K562 (cell line): ENCODE measurements around the gene BCL2L1. TPM values are rescaled to one million over a fixed set of nuclear protein-coding genes. Genes with fewer than 3 reads are reported as not detected.
A peak's percentile ranks its signal among the peaks of the same experiment; 100 is the strongest.

Experiments used
- CEBPB ChIP-seq: fragments of 450-650 bp; IDR thresholded peaks from 2 replicates; pipeline ENCODE4 v1.6.1; 2016; ENCODE audit warnings: missing genetic modification characterization, missing compliant biosample characterization
- E2F3 ChIP-seq: fragments of 250-450 bp; sonication (Bioruptor Pico); IDR thresholded peaks from 2 replicates; pipeline ENCODE4 v1.4.0; 2020; ENCODE audit warnings: mild to moderate bottlenecking
- ESRRA ChIP-seq: fragments of 450-650 bp; IDR thresholded peaks from 2 replicates; pipeline ENCODE4 v1.6.1; 2014; ENCODE audit warnings: low read depth, mild to moderate bottlenecking, moderate library complexity, borderline replicate concordance
- GTF2E2 ChIP-seq: fragments of 200-800 bp; sonication (Bioruptor generic); IDR thresholded peaks from 2 replicates; pipeline ENCODE4 v1.6.1; 2016; ENCODE audit warnings: missing genetic modification characterization, missing compliant biosample characterization
- KDM1A ChIP-seq, 2 experiments: fragments of 450-650 bp; IDR thresholded peaks; 2 replicates each; pipeline ENCODE4 v1.6.1; 2016; ENCODE audit warnings: mild to moderate bottlenecking in 2 of 2
- KLF6 ChIP-seq: fragments of 250-450 bp; sonication (Bioruptor Pico); IDR thresholded peaks from 2 replicates; pipeline ENCODE4 v1.4.0; 2020; ENCODE audit warnings: mild to moderate bottlenecking, moderate library complexity, borderline replicate concordance
- POLR2AphosphoS2 ChIP-seq: IDR thresholded peaks from 2 replicates; pipeline ENCODE4 v1.6.1; 2012; ENCODE audit warnings: low read length, improper control_type of control experiment
- POLR2H ChIP-seq: IDR thresholded peaks from 2 replicates; pipeline ENCODE4 v1.6.1; 2016; ENCODE audit warnings: missing genetic modification characterization, low read depth, mild to moderate bottlenecking, control low read depth, missing compliant biosample characterization, moderate library complexity
- SP1 ChIP-seq: sonication (generic); formaldehyde crosslinking; IDR thresholded peaks from 2 replicates; pipeline ENCODE4 v1.8.1; 2022; ENCODE audit warnings: mild to moderate bottlenecking, missing genetic modification reagents
- TAF9B ChIP-seq: fragments of 450-650 bp; IDR thresholded peaks from 2 replicates; pipeline ENCODE4 v1.6.1; 2018; ENCODE audit warnings: mild to moderate bottlenecking; ENCODE audit not compliant: partially characterized antibody
- TOE1 ChIP-seq, 2 experiments: fragments of 450-650 bp in 1 of 2; sonication (generic) in 1 of 2; formaldehyde crosslinking in 1 of 2; IDR thresholded peaks; 2 replicates each; pipeline versions ENCODE4 v1.7.1 to v1.8.0; 2016 to 2022; ENCODE audit warnings: borderline replicate concordance in 2 of 2, mild to moderate bottlenecking in 2 of 2, antibody characterized with exemption in 1 of 2, inconsistent platforms in 1 of 2, low read depth in 1 of 2, missing genetic modification reagents in 1 of 2, moderate library complexity in 1 of 2
- TRIM28 ChIP-seq: fragments of 450-650 bp; IDR thresholded peaks from 2 replicates; pipeline ENCODE4 v1.6.1; 2017
- ZBTB17 ChIP-seq: fragments of 450-650 bp; formaldehyde crosslinking; IDR thresholded peaks from 2 replicates; pipeline ENCODE4 v1.4.0; 2020; ENCODE audit warnings: mild to moderate bottlenecking
- polyA plus RNA-seq, 8 experiments: library from polyadenylated mRNA; depleted of rRNA in 4 of 8; stranded (reverse) in 5 of 8; unstranded in 3 of 8; fragments of >200 nt; fragmentation: Nextera tagmentation in 2 of 8; fragmentation: Illumina TruSeq in 1 of 8; extraction: Ambion mirVana in 2 of 8; extraction: Trizol in 1 of 8; gene quantifications; 2 replicates each; pipeline versions ENCODE4 v1.2.1 to v1.2.3, GENCODE V29; 2011 to 2014; ENCODE audit warnings: inconsistent platforms in 1 of 8, missing spikeins in 1 of 8
- total RNA-seq, 7 experiments: library from RNA; depleted of rRNA in 6 of 7; stranded (reverse); fragments of >200 nt in 6 of 7; fragmentation: Illumina TruSeq in 2 of 7; extraction: Trizol in 2 of 7; gene quantifications; 2 replicates each; pipeline versions ENCODE4 v1.2.1 to v1.2.3, GENCODE V29; 2011 to 2021; ENCODE audit warnings: low replicate concordance in 1 of 7
- TF ChIP-seq, protein P1 (sequence below): sonication (generic); formaldehyde crosslinking; IDR thresholded peaks from 2 replicates; pipeline ENCODE4 v1.9.0; 2022; ENCODE audit warnings: mild to moderate bottlenecking, missing genetic modification reagents
- TF ChIP-seq, protein P2 (sequence below): sonication (generic); formaldehyde crosslinking; IDR thresholded peaks from 2 replicates; pipeline ENCODE4 v1.8.0; 2022; ENCODE audit warnings: mild to moderate bottlenecking, missing genetic modification reagents
- TF ChIP-seq, protein P3 (sequence below): fragments of 450-650 bp; IDR thresholded peaks from 2 replicates; pipeline ENCODE4 v1.6.1; 2016
- TF ChIP-seq, protein P4 (sequence below): fragments of 250-450 bp; sonication (Bioruptor Pico); IDR thresholded peaks from 2 replicates; pipeline ENCODE4 v1.9.0; 2021; ENCODE audit warnings: mild to moderate bottlenecking
- TF ChIP-seq, protein P5 (sequence below), 2 experiments: IDR thresholded peaks; 2 replicates each; pipeline ENCODE4 v1.6.1; 2012; ENCODE audit warnings: improper control_type of control experiment in 2 of 2, low read depth in 2 of 2, low read length in 2 of 2, borderline replicate concordance in 1 of 2

Gene BCL2L1
- total and polyA plus RNA-seq, 9 of the 15 experiments (the other 6 are each of a cell fraction or from before 2014, with no cell fraction given) = 3.3 to 182 (median 120) TPM

DNA sequence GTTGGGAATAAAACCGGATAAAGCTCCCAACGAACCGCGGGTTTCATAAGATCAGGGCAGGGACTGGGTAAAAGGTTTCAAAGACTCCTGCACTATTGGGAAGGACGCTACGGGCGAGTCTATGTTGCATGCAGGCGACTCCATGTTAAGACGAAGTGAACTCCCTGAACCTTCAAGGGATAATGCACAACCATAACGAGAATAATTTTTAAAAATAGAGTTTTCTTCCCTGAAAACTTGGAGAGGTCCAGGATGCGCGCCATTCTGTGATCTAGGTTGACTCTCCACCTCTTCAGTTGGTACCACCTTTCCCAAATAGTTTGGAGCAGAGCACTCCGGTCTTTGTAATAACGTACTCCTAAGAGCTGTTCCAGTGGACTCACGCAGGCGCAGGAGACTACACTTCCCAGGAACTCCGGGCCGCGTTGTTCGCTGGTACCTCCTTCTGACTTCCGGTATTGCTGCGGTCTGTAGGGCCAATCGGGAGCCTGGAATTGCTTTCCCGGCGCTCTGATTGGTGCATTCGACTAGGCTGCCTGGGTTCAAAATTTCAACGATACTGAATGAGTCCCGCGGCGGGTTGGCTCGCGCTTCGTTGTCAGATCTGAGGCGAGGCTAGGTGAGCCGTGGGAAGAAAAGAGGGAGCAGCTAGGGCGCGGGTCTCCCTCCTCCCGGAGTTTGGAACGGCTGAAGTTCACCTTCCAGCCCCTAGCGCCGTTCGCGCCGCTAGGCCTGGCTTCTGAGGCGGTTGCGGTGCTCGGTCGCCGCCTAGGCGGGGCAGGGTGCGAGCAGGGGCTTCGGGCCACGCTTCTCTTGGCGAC is 16.3 kb upstream of the BCL2L1 start, which contains the start of gene TPX2 (continued):
- TF ChIP-seq POLR2H (peak; percentile 87), KDM1A (IDR thresholded peaks at IDR 0.05) (no peak), TRIM28 (0 out of 2 replicates have a peak, but pooled peaks have one; percentile 46), TAF9B (peak; percentile 71), SP1 (CRISPR knock-in tag) (peak; percentile 42; the same call in 1 of the 2 replicates), GTF2E2 (tag) (peak; percentile 54; the same call in 1 of the 2 replicates), CEBPB (tag) (peak; percentile 24; the same call in 1 of the 2 replicates), TOE1 (IDR thresholded peaks at IDR 0.05; ENCODE audit: borderline replicate concordance) (peak; percentile 79; the same call in 1 of the 2 replicates), TOE1 (CRISPR knock-in tag; IDR thresholded peaks at IDR 0.05; ENCODE audit: borderline replicate concordance, low read depth) (no peak), E2F3 (0 out of 2 replicates have a peak, but pooled peaks have one; percentile 56), POLR2AphosphoS2 (no peak), ESRRA (peak; percentile 10; the same call in 1 of the 2 replicates), ZBTB17 (CRISPR knock-in tag) (0 out of 2 replicates have a peak, but pooled peaks have one; percentile 57), KLF6 (no peak)
- TF ChIP-seq, protein P1, sequence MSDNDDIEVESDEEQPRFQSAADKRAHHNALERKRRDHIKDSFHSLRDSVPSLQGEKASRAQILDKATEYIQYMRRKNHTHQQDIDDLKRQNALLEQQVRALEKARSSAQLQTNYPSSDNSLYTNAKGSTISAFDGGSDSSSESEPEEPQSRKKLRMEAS (CRISPR knock-in tag) = peak; percentile 65; the same call in 1 of the 2 replicates
- TF ChIP-seq, protein P2, sequence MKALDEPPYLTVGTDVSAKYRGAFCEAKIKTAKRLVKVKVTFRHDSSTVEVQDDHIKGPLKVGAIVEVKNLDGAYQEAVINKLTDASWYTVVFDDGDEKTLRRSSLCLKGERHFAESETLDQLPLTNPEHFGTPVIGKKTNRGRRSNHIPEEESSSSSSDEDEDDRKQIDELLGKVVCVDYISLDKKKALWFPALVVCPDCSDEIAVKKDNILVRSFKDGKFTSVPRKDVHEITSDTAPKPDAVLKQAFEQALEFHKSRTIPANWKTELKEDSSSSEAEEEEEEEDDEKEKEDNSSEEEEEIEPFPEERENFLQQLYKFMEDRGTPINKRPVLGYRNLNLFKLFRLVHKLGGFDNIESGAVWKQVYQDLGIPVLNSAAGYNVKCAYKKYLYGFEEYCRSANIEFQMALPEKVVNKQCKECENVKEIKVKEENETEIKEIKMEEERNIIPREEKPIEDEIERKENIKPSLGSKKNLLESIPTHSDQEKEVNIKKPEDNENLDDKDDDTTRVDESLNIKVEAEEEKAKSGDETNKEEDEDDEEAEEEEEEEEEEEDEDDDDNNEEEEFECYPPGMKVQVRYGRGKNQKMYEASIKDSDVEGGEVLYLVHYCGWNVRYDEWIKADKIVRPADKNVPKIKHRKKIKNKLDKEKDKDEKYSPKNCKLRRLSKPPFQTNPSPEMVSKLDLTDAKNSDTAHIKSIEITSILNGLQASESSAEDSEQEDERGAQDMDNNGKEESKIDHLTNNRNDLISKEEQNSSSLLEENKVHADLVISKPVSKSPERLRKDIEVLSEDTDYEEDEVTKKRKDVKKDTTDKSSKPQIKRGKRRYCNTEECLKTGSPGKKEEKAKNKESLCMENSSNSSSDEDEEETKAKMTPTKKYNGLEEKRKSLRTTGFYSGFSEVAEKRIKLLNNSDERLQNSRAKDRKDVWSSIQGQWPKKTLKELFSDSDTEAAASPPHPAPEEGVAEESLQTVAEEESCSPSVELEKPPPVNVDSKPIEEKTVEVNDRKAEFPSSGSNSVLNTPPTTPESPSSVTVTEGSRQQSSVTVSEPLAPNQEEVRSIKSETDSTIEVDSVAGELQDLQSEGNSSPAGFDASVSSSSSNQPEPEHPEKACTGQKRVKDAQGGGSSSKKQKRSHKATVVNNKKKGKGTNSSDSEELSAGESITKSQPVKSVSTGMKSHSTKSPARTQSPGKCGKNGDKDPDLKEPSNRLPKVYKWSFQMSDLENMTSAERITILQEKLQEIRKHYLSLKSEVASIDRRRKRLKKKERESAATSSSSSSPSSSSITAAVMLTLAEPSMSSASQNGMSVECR = peak; percentile 63
- TF ChIP-seq, protein P3, sequence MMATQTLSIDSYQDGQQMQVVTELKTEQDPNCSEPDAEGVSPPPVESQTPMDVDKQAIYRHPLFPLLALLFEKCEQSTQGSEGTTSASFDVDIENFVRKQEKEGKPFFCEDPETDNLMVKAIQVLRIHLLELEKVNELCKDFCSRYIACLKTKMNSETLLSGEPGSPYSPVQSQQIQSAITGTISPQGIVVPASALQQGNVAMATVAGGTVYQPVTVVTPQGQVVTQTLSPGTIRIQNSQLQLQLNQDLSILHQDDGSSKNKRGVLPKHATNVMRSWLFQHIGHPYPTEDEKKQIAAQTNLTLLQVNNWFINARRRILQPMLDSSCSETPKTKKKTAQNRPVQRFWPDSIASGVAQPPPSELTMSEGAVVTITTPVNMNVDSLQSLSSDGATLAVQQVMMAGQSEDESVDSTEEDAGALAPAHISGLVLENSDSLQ = peak; percentile 12; the same call in 1 of the 2 replicates
- TF ChIP-seq, protein P4, sequence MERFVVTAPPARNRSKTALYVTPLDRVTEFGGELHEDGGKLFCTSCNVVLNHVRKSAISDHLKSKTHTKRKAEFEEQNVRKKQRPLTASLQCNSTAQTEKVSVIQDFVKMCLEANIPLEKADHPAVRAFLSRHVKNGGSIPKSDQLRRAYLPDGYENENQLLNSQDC (CRISPR knock-in tag) = 0 out of 2 replicates have a peak, but pooled peaks have one; percentile 31
- TF ChIP-seq, protein P5, sequence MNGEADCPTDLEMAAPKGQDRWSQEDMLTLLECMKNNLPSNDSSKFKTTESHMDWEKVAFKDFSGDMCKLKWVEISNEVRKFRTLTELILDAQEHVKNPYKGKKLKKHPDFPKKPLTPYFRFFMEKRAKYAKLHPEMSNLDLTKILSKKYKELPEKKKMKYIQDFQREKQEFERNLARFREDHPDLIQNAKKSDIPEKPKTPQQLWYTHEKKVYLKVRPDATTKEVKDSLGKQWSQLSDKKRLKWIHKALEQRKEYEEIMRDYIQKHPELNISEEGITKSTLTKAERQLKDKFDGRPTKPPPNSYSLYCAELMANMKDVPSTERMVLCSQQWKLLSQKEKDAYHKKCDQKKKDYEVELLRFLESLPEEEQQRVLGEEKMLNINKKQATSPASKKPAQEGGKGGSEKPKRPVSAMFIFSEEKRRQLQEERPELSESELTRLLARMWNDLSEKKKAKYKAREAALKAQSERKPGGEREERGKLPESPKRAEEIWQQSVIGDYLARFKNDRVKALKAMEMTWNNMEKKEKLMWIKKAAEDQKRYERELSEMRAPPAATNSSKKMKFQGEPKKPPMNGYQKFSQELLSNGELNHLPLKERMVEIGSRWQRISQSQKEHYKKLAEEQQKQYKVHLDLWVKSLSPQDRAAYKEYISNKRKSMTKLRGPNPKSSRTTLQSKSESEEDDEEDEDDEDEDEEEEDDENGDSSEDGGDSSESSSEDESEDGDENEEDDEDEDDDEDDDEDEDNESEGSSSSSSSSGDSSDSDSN (IDR thresholded peaks at IDR 0.05; ENCODE audit: borderline replicate concordance in 1 of 2, low read depth in 2 of 2, low read length in 2 of 2) = peak; percentile 89 to 94; a peak in 3 of 4 replicates
